Measurements from ENCODE around the gene FNBP1L. TPM values are rescaled to one million over a fixed set of nuclear protein-coding genes. Genes with fewer than 3 reads are reported as not detected.

The FNBP1L gene
- total and polyA plus RNA-seq, 10 of the 15 experiments (the other 5 are each of a cell fraction or from before 2014, with no cell fraction given) = 0.02 to 0.12 (median 0.07) TPM; not detected in 4

GRCh38 chr1:93595743-93596142 is 147.8 kb downstream of the FNBP1L start:
- no peak for FAIRE-seq
- Histone ChIP-seq H3K27me3 (replicated peaks in 1 of 2; ENCODE audit: control insufficient read depth in 2 of 2, insufficient read depth in 2 of 2, low read length in 1 of 2) (no peaks in the 10 kb centered on the region; a peak in 2 of 4 replicates), H4K20me1 (ENCODE audit: control insufficient read depth, insufficient read depth) (peaks cover 8% of the 10 kb centered on the region), H3K27ac (ENCODE audit: control insufficient read depth, insufficient read depth) (no peak overlapping the region), H3K4me1 (ENCODE audit: control insufficient read depth, insufficient read depth, low read length) (peaks cover 4% of the 10 kb centered on the region), H3K9ac (ENCODE audit: control insufficient read depth, insufficient read depth, low read length) (no peak overlapping the region), H3K4me3 (no peak overlapping the region), H3K4me2 (ENCODE audit: control insufficient read depth, insufficient read depth) (no peak overlapping the region), H3K9me3 (replicated peaks; ENCODE audit: control insufficient read depth, insufficient read depth, low read length) (no peaks in the 10 kb centered on the region), H3K36me3 (ENCODE audit: control insufficient read depth in 2 of 2, insufficient read depth in 2 of 2, low read length in 1 of 2) (no peaks in the 10 kb centered on the region), H2AFZ (ENCODE audit: control insufficient read depth, low read depth, low read length) (no peak overlapping the region), H3K79me2 (ENCODE audit: control insufficient read depth, insufficient read depth, low read length) (no peaks in the 10 kb centered on the region)
- POLR2A ChIA-PET = no interaction called here
- WGBS (ENCODE audit: insufficient coverage, insufficient replicate concordance, low lambda C conversion rate, missing lambda C conversion rate) = 57% methylated on average over 4 of the region's 4 CpGs
- no peak for DNase-seq (ENCODE audit: low read depth, low spot score)
- no TSS peak for BruUV-seq (replicated peaks)
- CTCF ChIA-PET = no interaction called here
- intact Hi-C loops (cut with micrococcal nuclease; ENCODE audit: unreplicated experiment) (no loop called here), in situ Hi-C loops (cut with MboI) (no loop called here)
- RAD21 ChIA-PET (ENCODE audit: unreplicated experiment) = no interaction called here
- SMC1A ChIA-PET (ENCODE audit: uncharacterized antibody, unreplicated experiment) = no interaction called here
- no peak for ATAC-seq
- TF ChIP-seq IKZF1 (conservative IDR thresholded peaks at IDR 0.05) (no peak), ZBTB33 (IDR thresholded peaks at IDR 0.05) (no peak), FOXK2 (IDR thresholded peaks at IDR 0.05) (no peak), NFIC (IDR thresholded peaks at IDR 0.05; ENCODE audit: low read depth, low read length) (no peak), E4F1 (IDR thresholded peaks at IDR 0.05; ENCODE audit: borderline replicate concordance, partially characterized antibody) (no peak), POLR2AphosphoS2 (IDR thresholded peaks at IDR 0.05; ENCODE audit: low read depth, low read length) (no peak), RAD51 (IDR thresholded peaks at IDR 0.05) (no peak), RBBP5 (conservative IDR thresholded peaks at IDR 0.05) (no peak), SKIL (IDR thresholded peaks at IDR 0.05; ENCODE audit: low read depth, poor library complexity, severe bottlenecking) (no peak), ZZZ3 (IDR thresholded peaks at IDR 0.05; ENCODE audit: control insufficient read depth, insufficient read length, low read depth) (no peak), SPI1 (IDR thresholded peaks at IDR 0.05; ENCODE audit: borderline replicate concordance, insufficient read depth, low read depth, low read length) (no peak), POLR2AphosphoS5 (IDR thresholded peaks at IDR 0.05; ENCODE audit: low read length) (no peak), ZNF217 (IDR thresholded peaks at IDR 0.05) (no peak), NRF1 (conservative IDR thresholded peaks at IDR 0.05; ENCODE audit: low read depth, low read length) (no peak)

Measured in GM12878 (cell line).